ENCODE data around the gene HOGA1.
"Not testable (repeated sequence)": the region's sequence is repeated elsewhere in the genome, so short reads cannot be mapped to it uniquely, and the experiment has no call there.

HOGA1 gene

GRCh38 chr10:97584060-97584797 is at the start of gene HOGA1:
TSS of gene HOGA1 (plus strand) at chr10:97584389. CDS start at chr10:97584704, 315 bp downstream.
- DNase-seq: peak; percentile 63

- DNase-seq: no peak
Observed at GRCh38 chr10:97534746-97535367, 49.3 kb upstream of the HOGA1 start.

- DNase-seq: no peak
Observed at GRCh38 chr10:97537186-97537869, 46.9 kb upstream of the HOGA1 start.

- DNase-seq: peak; percentile 53
Observed at GRCh38 chr10:97538411-97538810, 45.8 kb upstream of the HOGA1 start.

- no peak for DNase-seq
Observed at GRCh38 chr10:97538839-97539238, 45.4 kb upstream of the HOGA1 start.

- peak; percentile 88 for DNase-seq
Observed at GRCh38 chr10:97539523-97540200, 44.5 kb upstream of the HOGA1 start.

- no peak for DNase-seq
Observed at GRCh38 chr10:97540669-97541500, 43.3 kb upstream of the HOGA1 start.

- peak; percentile 95 for DNase-seq
Observed at GRCh38 chr10:97542169-97543024, 41.8 kb upstream of the HOGA1 start.

- DNase-seq: peak; percentile 97
Observed at GRCh38 chr10:97543025-97543546, 41.1 kb upstream of the HOGA1 start.

GRCh38 chr10:97546456-97547270 is 37.5 kb upstream of the HOGA1 start:
- no peak for DNase-seq

- no peak for DNase-seq
Observed at GRCh38 chr10:97547271-97547600, 37.0 kb upstream of the HOGA1 start.

GRCh38 chr10:97547962-97548361 is 36.2 kb upstream of the HOGA1 start:
- no peak for DNase-seq

- no peak for DNase-seq
Observed at GRCh38 chr10:97548828-97549455, 35.2 kb upstream of the HOGA1 start.

GRCh38 chr10:97549587-97550322 is 34.4 kb upstream of the HOGA1 start:
- DNase-seq: no peak

GRCh38 chr10:97550336-97551149 is 33.6 kb upstream of the HOGA1 start:
- DNase-seq: no peak

GRCh38 chr10:97551271-97551670 is 32.9 kb upstream of the HOGA1 start:
- no peak for DNase-seq

- peak; percentile 67 for DNase-seq
Observed at GRCh38 chr10:97553575-97554031, 30.6 kb upstream of the HOGA1 start.

GRCh38 chr10:97554336-97554735 is 29.9 kb upstream of the HOGA1 start:
- DNase-seq: not testable (repeated sequence)
